Measurements from ENCODE around the gene BEST1. TPM values are rescaled to one million over a fixed set of nuclear protein-coding genes. Genes with fewer than 3 reads are reported as not detected.

The BEST1 gene
- total RNA-seq, 2 donors from 2014 or later = 1.5 to 18.0 TPM

DNA sequence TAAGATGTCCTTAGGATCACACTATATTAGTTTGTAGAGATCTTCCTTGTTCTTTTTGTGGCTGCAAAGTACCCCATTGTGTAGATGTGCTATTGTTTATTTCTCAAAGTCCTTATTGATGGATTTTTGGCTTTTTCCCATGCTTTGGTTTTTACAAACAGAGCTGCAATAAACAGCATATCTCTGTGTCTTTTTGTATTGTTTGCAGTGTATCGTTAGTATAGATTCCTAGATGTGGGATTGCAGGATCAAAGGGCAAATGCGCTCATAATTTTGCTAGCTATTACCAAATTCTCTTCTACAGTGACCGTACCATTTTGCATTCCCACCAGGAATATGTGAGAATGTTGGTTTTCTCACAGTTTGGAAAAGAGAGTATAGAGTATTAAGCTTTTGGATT, 44.8 kb downstream of the BEST1 start:
- WGBS = 70% methylated on average over 3 of the region's 3 CpGs
- intact Hi-C loops (cut with DNase I) = no loop called here
- no peaks in the 10 kb centered on the region for H3K4me1 ChIP-seq (replicated peaks)

GRCh38 chr11:61996933-61997332, 46.8 kb downstream of the BEST1 start:
- TF ChIP-seq, protein P1, sequence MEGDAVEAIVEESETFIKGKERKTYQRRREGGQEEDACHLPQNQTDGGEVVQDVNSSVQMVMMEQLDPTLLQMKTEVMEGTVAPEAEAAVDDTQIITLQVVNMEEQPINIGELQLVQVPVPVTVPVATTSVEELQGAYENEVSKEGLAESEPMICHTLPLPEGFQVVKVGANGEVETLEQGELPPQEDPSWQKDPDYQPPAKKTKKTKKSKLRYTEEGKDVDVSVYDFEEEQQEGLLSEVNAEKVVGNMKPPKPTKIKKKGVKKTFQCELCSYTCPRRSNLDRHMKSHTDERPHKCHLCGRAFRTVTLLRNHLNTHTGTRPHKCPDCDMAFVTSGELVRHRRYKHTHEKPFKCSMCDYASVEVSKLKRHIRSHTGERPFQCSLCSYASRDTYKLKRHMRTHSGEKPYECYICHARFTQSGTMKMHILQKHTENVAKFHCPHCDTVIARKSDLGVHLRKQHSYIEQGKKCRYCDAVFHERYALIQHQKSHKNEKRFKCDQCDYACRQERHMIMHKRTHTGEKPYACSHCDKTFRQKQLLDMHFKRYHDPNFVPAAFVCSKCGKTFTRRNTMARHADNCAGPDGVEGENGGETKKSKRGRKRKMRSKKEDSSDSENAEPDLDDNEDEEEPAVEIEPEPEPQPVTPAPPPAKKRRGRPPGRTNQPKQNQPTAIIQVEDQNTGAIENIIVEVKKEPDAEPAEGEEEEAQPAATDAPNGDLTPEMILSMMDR (IDR thresholded peaks at IDR 0.05) = no peak
- no peak for TF ChIP-seq POLR2AphosphoS5 (IDR thresholded peaks at IDR 0.05)
- no peak for TF ChIP-seq POLR2A (IDR thresholded peaks at IDR 0.05)
- H3K36me3 ChIP-seq = no peaks in the 10 kb centered on the region
- H3K27me3 ChIP-seq (replicated peaks; ENCODE audit: insufficient read depth) = no peaks in the 10 kb centered on the region
- H3K4me3 ChIP-seq = no peak overlapping the region
- H3K4me1 ChIP-seq (replicated peaks) = no peaks in the 10 kb centered on the region
- WGBS = 92% methylated on average over 4 of the region's 4 CpGs
- no peaks in the 10 kb centered on the region for H3K9me3 ChIP-seq
- no peak overlapping the region for H3K27ac ChIP-seq
- intact Hi-C loops (cut with DNase I) = no loop called here
- DNase-seq (ENCODE audit: low spot score) = no peak

More for the DNA sequence above, 44.8 kb downstream of the BEST1 start:
- Histone ChIP-seq H3K36me3 (no peaks in the 10 kb centered on the region), H3K27me3 (replicated peaks; ENCODE audit: insufficient read depth) (no peaks in the 10 kb centered on the region), H3K4me3 (no peak overlapping the region), H3K9me3 (no peaks in the 10 kb centered on the region), H3K27ac (no peak overlapping the region)
- TF ChIP-seq POLR2AphosphoS5 (IDR thresholded peaks at IDR 0.05) (no peak), POLR2A (IDR thresholded peaks at IDR 0.05) (no peak)
- TF ChIP-seq, protein P1 (IDR thresholded peaks at IDR 0.05) = no peak
- DNase-seq (ENCODE audit: low spot score) = no peak

DNA sequence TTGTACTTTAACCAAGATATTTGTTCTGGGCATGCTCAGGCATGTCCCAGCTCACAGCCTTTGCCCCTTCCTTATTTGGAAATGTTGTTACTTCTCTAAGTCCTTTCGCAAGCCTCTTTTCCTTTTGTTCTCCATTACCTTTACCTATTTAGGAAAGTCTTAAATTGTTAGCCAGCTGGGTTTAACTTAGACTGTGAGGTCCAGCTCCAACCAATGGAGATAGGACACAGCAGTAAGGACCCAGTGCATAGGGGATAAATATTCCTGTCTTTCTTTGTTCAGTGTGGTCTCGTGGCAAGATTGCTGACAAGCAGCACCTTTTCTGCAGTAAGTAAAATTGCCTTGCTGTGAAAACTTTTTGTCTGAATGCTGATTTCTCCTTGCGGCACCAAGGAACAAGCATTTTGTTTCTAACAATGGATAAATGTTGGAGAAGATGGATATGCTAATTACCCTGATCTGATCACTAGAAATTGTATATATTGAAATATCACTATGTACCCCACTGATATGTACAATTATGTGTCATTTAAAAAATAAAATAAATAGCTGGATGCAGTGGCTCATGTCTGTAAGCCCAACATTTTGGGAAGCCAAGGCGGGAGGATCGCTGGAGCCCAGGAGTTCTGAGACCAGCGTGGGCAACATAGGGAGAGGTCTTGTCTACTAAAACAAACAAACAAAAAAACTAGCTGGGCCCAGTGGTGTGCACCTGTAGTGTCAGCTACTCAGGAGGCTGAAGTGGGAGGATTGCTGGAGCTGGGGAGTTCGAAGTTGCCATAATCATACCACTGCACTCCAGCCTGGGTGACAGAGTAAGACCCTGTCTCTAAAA, 49.2 kb downstream of the BEST1 start:
- Histone ChIP-seq H3K4me1 (replicated peaks) (no peaks in the 10 kb centered on the region), H3K4me3 (no peak overlapping the region), H3K27me3 (replicated peaks; ENCODE audit: insufficient read depth) (no peaks in the 10 kb centered on the region), H3K36me3 (no peaks in the 10 kb centered on the region), H3K9me3 (no peaks in the 10 kb centered on the region), H3K27ac (no peak overlapping the region)
- TF ChIP-seq, protein P1 (IDR thresholded peaks at IDR 0.05) = no peak
- no peak for TF ChIP-seq POLR2A (IDR thresholded peaks at IDR 0.05)
- TF ChIP-seq POLR2AphosphoS5 (IDR thresholded peaks at IDR 0.05) = no peak
- no peak for DNase-seq (ENCODE audit: low spot score)
- intact Hi-C loops (cut with DNase I) = no loop called here
- 95% methylated on average over 7 of the region's 7 CpGs for WGBS

- no peak for DNase-seq (ENCODE audit: low spot score)
- TF ChIP-seq POLR2A (IDR thresholded peaks at IDR 0.05) (no peak), POLR2AphosphoS5 (IDR thresholded peaks at IDR 0.05) (no peak)
- TF ChIP-seq, protein P1 (IDR thresholded peaks at IDR 0.05) = no peak
- H3K4me1 ChIP-seq (replicated peaks) = no peaks in the 10 kb centered on the region
- no peak overlapping the region for H3K4me3 ChIP-seq
- intact Hi-C loops (cut with DNase I) = no loop called here
- no peaks in the 10 kb centered on the region for H3K27me3 ChIP-seq (replicated peaks; ENCODE audit: insufficient read depth)
- 94% methylated on average over 23 of the region's 23 CpGs for WGBS
- no peaks in the 10 kb centered on the region for H3K36me3 ChIP-seq
- no peaks in the 10 kb centered on the region for H3K9me3 ChIP-seq
- H3K27ac ChIP-seq = no peak overlapping the region
Observed at GRCh38 chr11:62000539-62001446, 50.6 kb downstream of the BEST1 start.
